ENCODE data around the gene OLIG2. TPM values are rescaled to one million over a fixed set of nuclear protein-coding genes. Genes with fewer than 3 reads are reported as not detected.

The OLIG2 gene
- total and polyA plus RNA-seq, 2 of the 4 experiments (the other 2 are of a cell fraction): not detected

- Histone ChIP-seq H2BK20ac (ENCODE audit: low read depth, low read length) (no peak overlapping the region), H3K4me2 (ENCODE audit: low read depth, low read length) (no peak overlapping the region), H2AK9ac (replicated peaks; ENCODE audit: low read depth, low read length, poor library complexity) (no peak overlapping the region), H3K79me1 (ENCODE audit: low read depth in 1 of 2, low read length in 2 of 2) (no peaks in the 10 kb centered on the region), H3K18ac (ENCODE audit: low read depth, low read length) (no peak overlapping the region), H3K27me3 (ENCODE audit: control insufficient read depth, insufficient read depth, low read length) (peaks cover 78% of the 10 kb centered on the region), H3K4me1 (ENCODE audit: control insufficient read depth, insufficient read depth, low read length) (no peaks in the 10 kb centered on the region), H3K9me1 (ENCODE audit: insufficient read depth, low read length) (no peaks in the 10 kb centered on the region), H2BK15ac (ENCODE audit: low read depth, low read length) (no peak overlapping the region), H2BK5ac (ENCODE audit: low read depth, low read length, poor library complexity, severe bottlenecking) (no peak overlapping the region), H4K20me1 (ENCODE audit: insufficient read depth, low read length) (peaks cover 2% of the 10 kb centered on the region; the same call in 1 of the 2 replicates), H3K56ac (ENCODE audit: extremely low read depth, insufficient read depth, low read length) (no peak overlapping the region), H4K5ac (ENCODE audit: low read depth, low read length) (no peak overlapping the region), H3K14ac (replicated peaks; ENCODE audit: low read depth, low read length) (no peak overlapping the region), H2AFZ (replicated peaks; ENCODE audit: low read length, poor library complexity) (no peak overlapping the region), H3K4ac (ENCODE audit: low read depth, low read length) (no peak overlapping the region), H4K91ac (ENCODE audit: insufficient read depth, low read depth, low read length) (no peak overlapping the region), H3K4me3 (ENCODE audit: insufficient read depth, low read depth, low read length) (no peak overlapping the region), H3K23ac (ENCODE audit: low read depth, low read length) (no peak overlapping the region), H3K9ac (ENCODE audit: low read depth, low read length) (no peak overlapping the region), H3K36me3 (ENCODE audit: control insufficient read depth, insufficient read depth, low read length) (no peaks in the 10 kb centered on the region), H2BK120ac (ENCODE audit: low read depth, low read length) (no peak overlapping the region), H2AK5ac (ENCODE audit: low read depth, low read length) (no peak overlapping the region), H4K8ac (ENCODE audit: low read depth in 2 of 2, low read length in 2 of 2) (no peak overlapping the region), H3K27ac (ENCODE audit: insufficient read depth, low read length) (no peak overlapping the region), H3K9me3 (ENCODE audit: control insufficient read depth, insufficient read depth, low read length) (peaks cover 3% of the 10 kb centered on the region; the same call in 1 of the 2 replicates)
- CTCF ChIA-PET: no interaction called here
- DNase-seq: no peak
- TF ChIP-seq RFX5 (IDR thresholded peaks at IDR 0.05; ENCODE audit: low read depth, low read length) (no peak), RAD21 (IDR thresholded peaks at IDR 0.05; ENCODE audit: low read length) (no peak), NFE2L2 (IDR thresholded peaks at IDR 0.05; ENCODE audit: low read depth, low read length) (no peak), BHLHE40 (IDR thresholded peaks at IDR 0.05; ENCODE audit: low read depth, low read length) (no peak), CTCF (conservative IDR thresholded peaks at IDR 0.05; ENCODE audit: low read depth, low read length) (no peak), POLR2A (IDR thresholded peaks at IDR 0.05; ENCODE audit: low read depth, low read length) (no peak), MXI1 (IDR thresholded peaks at IDR 0.05; ENCODE audit: borderline replicate concordance, low read depth, low read length) (no peak), SMC3 (IDR thresholded peaks at IDR 0.05; ENCODE audit: low read depth, low read length) (no peak), CEBPB (IDR thresholded peaks at IDR 0.05; ENCODE audit: low read depth, low read length) (no peak), USF2 (IDR thresholded peaks at IDR 0.05; ENCODE audit: low read depth, low read length) (no peak), MAZ (IDR thresholded peaks at IDR 0.05; ENCODE audit: borderline replicate concordance, low read depth, low read length) (no peak)
- dilution Hi-C loops (cut with HindIII; ENCODE audit: low sequenced_read_pairs, unreplicated experiment) (no loop called here), intact Hi-C loops (cut with micrococcal nuclease) (no loop called here), in situ Hi-C loops (cut with MboI; ENCODE audit: low sequenced_read_pairs) (no loop called here)
- no CpG with 5 or more reads among the region's 17 CpGs for WGBS, 2 experiments (ENCODE audit: extremely low coverage in 2 of 2, insufficient read length in 1 of 2)
- no peak for ATAC-seq (ENCODE audit: low read depth)
- no TSS peak for BruUV-seq (replicated peaks)
- POLR2A ChIA-PET (ENCODE audit: unreplicated experiment): no interaction called here
These were observed 6.2 kb upstream of the OLIG2 start for GRCh38 chr21:33019516-33019884.
